GM21367 (cell line): ENCODE measurements around the gene FRMD1.

ENCODE experiments used
- ATAC-seq: cut with Tn5 transposase; IDR thresholded peaks from one replicate; pipeline ENCODE4 v1.9.1; 2021; ENCODE audit not compliant: unreplicated experiment

The FRMD1 gene

DNA sequence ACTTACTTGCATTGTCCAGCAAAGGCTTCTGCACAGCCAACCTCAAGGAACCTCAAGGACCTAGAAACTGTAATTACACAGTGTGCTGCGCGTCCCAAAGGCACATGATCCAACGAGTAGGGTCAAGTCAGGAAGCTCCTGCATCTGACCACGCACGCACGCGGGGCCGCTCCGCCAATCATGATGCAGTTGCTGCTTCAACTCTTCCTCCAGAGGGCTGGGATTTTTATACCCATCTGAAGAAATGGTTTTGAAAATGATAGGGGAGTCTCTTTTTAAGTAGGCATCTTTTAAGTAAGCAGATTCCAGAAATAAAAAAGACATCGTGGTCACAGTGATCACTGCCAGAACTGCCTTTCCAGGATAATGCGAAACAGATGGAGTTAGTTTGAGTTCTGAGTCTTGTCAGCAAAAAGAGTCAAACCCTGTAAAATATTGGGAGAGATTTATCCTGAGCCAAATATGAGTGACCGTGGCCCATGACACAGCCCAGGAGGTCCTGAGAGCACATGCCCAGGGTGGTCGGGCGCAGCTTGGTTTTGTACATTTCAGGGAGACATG lies 47.5 kb downstream of the FRMD1 start:
- ATAC-seq, result no peak

DNA sequence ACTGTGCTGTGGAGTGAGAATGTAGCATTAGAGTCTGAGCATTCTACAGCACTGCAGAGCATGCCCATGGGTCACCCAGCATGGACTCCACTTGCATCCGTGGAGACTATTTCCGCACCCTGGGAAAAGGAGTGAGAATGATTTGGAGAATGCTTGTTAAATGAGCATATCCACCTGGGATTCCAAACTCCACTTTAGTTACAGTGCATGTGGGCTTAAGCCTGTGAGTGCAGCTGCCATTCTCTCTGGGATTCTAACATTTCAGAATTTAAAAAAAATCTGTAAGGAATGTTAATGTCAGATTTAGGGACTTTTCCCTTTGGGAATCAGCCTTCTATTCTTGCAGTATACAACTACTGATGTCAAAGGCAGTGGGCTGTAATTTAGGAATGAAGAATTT lies 48.1 kb downstream of the FRMD1 start:
- no peak for ATAC-seq

DNA sequence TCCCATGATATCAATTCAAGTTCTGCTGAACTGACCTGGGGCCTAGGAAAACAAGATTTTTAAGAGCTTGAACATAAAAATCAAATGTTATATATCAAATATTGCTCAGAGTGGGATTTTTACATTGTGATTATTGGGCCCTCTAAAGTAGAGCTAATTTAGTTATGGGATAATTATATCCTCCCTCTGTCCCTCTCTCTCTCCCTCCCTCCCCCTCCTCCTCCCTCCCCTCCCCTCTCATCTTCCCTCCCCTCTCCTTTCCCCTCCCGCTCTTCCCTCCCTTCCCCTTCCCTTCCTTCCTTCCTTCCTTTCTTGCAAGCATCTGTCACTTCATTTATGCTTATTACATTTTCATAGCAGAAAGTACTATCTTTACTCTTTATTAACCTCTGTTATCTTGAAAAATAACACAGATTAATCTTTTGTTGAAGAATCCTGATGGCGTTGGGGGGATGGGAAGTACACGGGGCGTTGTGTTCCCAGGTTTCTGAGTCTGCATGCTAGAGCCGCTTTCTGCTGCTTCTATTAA lies 48.7 kb downstream of the FRMD1 start:
- ATAC-seq, result no peak

DNA sequence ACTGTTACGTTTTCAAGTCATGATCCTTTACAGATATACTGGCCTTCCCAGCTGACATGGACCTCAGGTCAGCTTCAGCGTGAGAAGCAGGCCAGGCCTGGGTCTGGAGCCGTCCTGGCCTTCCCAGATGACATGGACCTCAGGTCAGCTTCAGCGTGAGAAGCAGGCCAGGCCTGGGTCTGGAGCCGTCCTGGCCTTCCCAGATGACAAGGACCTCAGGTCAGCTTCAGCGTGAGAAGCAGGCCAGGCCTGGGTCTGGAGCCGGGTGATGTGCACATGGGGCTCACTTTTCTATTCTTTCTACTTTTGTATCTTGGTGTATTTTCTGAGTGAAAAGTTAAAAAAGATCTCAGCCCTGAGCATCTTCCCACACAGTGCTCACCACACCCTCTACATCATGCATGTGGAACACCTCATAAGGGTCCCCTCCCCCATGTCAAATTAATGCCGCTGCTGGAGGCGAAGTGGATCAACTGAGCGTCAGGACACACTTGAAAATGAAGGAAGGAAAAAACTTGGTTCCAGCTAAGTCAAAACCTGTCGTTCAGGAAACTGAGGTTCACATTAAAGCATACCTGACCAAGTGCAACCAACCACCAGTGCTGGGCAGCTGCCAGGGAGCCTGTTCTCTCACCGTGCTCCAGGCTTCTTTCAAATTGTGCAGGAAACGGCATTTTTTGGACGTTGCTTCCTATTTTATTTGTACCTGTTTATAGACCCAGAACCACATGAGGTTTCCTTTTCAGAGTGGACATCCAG lies 49.4 kb downstream of the FRMD1 start:
- no peak for ATAC-seq

- ATAC-seq, result no peak
Measured at GRCh38 chr6:168028181-168028580, 50.8 kb downstream of the FRMD1 start.

DNA sequence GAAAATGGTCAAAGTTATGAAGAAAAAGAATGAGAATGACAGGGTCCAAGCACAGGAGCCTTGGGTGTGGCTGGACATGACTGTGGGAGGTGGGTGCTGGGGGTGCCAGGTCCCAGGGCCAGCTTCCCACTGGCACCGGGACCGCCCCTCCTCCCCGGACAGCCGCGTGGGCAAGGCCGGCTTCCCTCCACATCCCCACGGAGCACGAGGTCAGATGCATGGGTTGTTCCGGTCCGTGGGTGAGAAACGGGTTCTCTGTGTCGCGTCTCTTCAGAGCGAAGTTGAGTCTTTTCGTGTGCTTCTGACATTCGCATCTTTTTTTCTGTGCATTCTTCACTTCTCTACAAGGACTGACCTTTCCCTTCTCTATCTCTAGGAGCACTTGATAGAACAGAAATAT lies 51.5 kb downstream of the FRMD1 start:
- ATAC-seq, result no peak

DNA sequence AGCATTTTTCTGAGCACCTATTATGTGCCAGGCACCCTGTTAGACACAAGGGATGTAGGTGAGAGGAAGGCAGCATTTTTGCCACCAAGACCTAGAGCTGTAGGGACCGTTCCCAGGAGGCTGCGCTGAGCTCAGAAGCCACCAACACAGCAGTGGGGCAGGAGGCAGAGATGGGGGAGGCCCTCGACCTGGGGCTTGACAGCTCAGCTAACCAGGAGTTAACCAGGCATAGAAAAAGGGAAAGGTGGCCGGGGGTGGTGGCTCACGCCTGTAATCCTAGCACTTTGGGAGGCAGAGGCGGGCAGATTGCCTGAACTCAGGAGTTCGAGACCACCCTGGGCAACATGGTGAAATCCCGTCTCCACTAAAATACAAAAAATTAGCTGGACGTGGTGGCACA lies 52.1 kb downstream of the FRMD1 start:
- ATAC-seq, result no peak

DNA sequence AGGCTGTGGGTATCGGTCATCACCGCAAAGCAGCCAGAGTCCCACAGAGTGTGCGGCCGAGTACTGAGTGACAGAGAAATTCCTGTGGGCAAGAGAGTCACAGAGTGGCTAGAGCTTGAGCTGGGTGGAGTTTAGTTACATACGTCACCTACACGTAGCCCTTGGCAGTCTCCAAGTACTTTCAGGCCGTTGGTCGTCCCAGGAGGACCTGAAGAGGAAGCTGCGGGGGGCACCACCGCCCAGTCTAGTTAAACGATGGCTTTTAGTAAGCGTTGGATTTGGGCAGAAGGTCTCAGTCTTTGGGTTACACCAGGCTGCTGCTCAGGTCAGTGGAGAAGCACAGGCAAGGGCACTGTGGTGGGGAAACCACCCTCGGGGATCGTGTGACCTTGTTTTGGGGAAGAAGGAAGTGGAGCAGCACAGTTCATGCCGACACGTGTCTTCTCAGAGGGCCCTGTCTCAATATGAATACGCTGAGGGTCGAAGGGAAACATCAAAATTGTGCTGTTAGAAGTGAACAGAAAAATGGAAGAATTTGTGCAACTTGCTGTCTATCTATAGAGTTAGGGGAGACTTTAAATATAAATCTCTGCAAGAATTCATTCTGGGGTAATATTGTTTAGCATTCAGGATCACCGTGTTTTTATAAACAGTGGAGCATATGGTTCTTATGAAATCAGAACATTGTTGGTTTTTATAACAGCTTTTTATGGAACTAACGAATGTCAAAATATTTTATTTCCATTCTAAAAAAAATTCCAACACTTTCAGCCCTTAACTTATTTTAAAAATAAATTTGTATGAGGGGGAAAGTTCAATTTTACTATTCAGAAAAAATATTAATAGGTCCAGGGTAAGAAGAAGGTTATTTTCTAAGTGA lies 52.9 kb downstream of the FRMD1 start:
- ATAC-seq, result no peak

- ATAC-seq, result no peak
Measured at GRCh38 chr6:168024951-168025510, 54.0 kb downstream of the FRMD1 start.

GRCh38 chr6:168022488-168023321 lies 56.3 kb downstream of the FRMD1 start:
- ATAC-seq, result no peak

DNA sequence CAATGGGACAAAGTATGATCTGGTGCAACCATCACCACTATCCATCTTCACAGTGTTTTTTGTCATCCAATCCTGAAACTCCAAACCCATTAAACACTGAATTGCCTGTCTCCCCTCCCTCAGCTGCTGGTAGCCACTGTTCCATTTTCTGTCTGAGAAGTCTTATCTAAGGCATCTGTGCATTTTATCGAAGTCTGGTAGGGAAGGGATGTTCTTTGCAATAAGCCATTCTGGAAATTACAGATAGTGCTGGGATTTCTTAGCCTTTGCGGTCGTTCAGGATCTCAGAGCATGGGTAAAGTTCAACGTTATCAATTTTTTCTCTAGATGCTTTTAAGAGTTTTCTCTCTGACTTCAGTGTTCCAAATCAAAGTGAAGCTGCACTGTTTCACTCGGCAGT lies 57.4 kb downstream of the FRMD1 start:
- no peak for ATAC-seq

- ATAC-seq, result no peak
Measured at GRCh38 chr6:168020242-168020641, 58.8 kb downstream of the FRMD1 start.

DNA sequence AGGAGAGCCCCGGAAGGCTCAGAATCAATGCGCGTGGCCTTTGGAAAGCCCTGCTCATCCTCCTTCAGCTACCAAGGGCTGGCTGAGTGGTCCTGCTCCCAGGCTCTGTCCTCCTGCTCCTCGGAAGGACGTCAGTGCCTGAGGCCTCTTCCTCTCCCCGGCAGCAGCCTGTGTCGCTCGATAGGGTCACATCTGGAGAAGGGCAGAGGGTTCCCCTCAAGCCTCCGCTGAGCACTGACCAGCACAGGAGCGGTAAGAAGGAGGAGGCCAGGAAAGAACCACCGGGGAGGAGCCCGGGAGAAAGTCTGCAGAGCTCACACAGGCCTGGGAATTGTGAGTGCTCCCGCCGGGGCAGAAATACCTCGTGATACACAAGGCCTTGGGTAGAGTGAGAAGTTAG lies 60.3 kb downstream of the FRMD1 start:
- no peak for ATAC-seq

DNA sequence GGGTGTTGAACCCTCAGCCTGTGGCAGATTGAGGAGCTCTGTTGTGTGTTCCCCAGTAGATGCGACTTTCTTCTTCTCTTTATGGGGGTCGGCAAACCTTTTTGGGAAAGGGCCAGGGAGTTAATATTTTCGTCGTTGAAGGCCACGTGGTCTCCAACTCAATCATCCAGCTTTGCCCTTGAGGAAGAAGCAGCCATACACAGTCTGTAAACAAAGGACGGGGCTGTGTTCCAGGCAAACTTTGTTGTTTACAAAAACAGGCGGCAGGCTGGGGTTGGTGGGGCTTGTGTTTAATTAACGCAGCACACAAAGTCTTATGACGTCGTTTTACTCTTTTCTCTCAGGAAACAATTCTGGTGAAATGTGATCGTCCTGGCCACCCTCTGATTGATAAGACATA lies 61.4 kb downstream of the FRMD1 start:
- ATAC-seq, result no peak

GRCh38 chr6:168016721-168017525 lies 62.1 kb downstream of the FRMD1 start:
- no peak for ATAC-seq

- ATAC-seq, result no peak
Measured at GRCh38 chr6:168016176-168016620, 62.8 kb downstream of the FRMD1 start.

DNA sequence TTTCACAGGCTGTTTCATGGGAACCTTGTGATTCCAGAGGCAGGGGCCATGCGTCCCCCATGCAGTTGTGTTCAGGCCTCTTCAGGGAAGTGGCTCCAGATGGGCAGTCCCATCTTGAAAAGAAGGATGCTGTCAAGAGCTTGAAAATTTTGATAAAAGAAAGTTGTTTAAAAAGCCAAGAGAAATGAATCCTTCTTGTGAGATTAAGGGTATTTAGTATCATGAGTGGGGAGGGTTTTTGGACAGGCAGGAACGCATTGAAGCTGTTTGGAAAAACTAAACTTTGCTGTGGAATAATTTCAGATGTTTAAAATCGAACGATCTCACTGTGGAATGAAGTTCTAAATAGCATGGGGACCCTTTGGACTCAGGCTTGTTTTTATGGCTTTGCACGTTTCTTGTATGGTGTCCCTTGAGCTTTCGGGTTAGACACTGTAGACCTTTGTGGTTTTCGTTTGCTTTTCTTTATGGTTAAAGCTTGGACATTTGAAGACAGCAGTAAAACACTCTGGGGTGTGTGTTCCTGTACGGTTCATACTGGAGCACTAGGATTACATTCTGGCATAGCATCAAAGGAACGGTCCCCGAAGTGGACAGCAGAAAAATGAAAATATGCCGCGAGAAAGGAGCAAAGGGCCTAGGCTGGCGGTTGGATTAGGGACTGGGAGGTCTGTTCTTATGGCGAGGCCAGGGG lies 63.4 kb downstream of the FRMD1 start:
- no peak for ATAC-seq

- ATAC-seq, result no peak
Measured at GRCh38 chr6:168015009-168015408, 64.0 kb downstream of the FRMD1 start.

DNA sequence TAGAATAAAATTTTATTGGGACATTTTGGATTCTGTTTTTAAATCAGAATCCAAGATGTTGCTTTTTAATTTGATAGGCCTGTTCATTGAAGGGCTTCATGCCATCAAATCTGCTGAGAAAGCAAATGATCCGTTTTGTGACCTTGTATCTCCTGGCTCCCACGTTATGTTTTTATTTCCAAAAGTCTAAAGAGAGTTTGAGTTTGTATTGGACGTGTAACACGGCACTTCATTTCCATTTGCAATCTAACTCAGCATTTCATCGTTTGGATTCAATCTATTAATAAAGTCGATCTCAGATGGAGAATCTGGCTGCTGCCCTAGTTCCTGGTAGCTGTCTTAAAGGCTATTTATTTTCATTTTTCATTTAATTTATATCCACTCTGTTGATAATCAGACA lies 64.6 kb downstream of the FRMD1 start:
- ATAC-seq, result no peak
